C4-2B (cell line): ENCODE results near the gene PEPD.
"Not testable (repeated sequence)": the region's sequence is repeated elsewhere in the genome, so short reads cannot be mapped to it uniquely, and the experiment has no call there.

Experiments used
- H3K27ac ChIP-seq: fragments of 450-650 bp; 2 replicates; pipeline ENCODE4 v1.5.1; 2017
- CTCF ChIP-seq: fragments of 450-650 bp; conservative IDR thresholded peaks from 2 replicates; pipeline ENCODE4 v1.5.1; 2017; ENCODE audit warnings: mild to moderate bottlenecking
- ZFX ChIP-seq: fragments of 450-650 bp; IDR thresholded peaks from 2 replicates; pipeline ENCODE4 v1.6.1; 2017

PEPD gene

GRCh38 chr19:33521480-33522370, at the start of gene PEPD:
PEPD (minus strand) TSS chr19:33521791; CDS start chr19:33521760, 31 bp downstream.
- peak within 1 kb of the TSS; percentile 58 for H3K27ac ChIP-seq

GRCh38 chr19:33569821-33570220, 48.2 kb upstream of the PEPD start:
- no peak for TF ChIP-seq CTCF
- no peak for TF ChIP-seq ZFX
- no peak overlapping the region for H3K27ac ChIP-seq

More at GRCh38 chr19:33521480-33522370, at the start of gene PEPD:
- no peak for TF ChIP-seq ZFX

GRCh38 chr19:33568706-33569105, 47.1 kb upstream of the PEPD start:
- H3K27ac ChIP-seq: no peak overlapping the region
- no peak for TF ChIP-seq ZFX
- TF ChIP-seq CTCF: no peak

- TF ChIP-seq ZFX (no peak), CTCF (no peak)
- no peak overlapping the region for H3K27ac ChIP-seq
Measured at GRCh38 chr19:33564836-33565338, 43.3 kb upstream of the PEPD start.

GRCh38 chr19:33562636-33563035, 41.0 kb upstream of the PEPD start:
- TF ChIP-seq CTCF (no peak), ZFX (no peak)
- no peak overlapping the region for H3K27ac ChIP-seq

GRCh38 chr19:33561666-33562065, 40.1 kb upstream of the PEPD start:
- H3K27ac ChIP-seq: not testable (repeated sequence)

DNA sequence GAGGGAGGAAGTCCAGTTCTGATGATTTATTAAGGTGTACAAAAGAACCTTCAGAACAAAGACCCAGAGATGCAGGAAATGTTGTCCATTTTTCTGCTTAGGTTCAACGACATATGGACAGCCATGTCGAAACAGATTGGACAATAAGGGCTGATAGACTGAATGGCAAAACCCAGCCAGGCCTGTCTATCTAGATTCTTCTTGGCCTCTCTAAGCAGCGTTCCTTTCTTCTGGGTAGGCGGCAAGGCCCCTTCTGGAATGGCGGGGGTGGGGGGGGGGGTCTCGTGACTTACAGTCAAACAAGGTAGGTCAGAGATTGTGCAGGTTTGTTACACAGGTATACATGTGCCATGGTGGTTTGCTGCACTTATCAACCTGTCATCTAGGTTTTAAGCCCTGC, 39.7 kb upstream of the PEPD start:
- TF ChIP-seq CTCF (no peak), ZFX (no peak)

DNA sequence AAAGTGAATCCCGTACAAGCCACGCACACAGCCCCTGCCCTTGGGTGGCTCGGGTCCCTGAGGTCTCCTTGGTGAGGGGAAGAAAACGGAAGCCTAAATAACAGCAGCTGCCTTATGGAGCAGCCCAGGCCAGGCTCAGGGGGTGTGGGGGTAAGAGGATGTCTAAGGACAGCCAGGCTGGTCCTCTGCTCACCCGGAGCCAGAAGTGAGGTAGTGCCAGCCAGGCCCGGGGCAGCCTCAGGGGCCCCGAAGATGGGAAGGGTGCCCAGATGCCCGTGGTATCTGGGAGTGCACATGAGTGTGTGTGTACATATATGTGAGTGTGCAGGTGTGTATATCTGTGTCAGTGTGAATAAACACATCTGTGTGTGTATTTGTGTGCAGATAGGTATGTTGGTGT, 38.4 kb upstream of the PEPD start:
- no peak overlapping the region for H3K27ac ChIP-seq
- no peak for TF ChIP-seq ZFX
- TF ChIP-seq CTCF: no peak

More for the DNA sequence above, 39.7 kb upstream of the PEPD start:
- H3K27ac ChIP-seq: no peak overlapping the region
